GOT3 (cell line): ENCODE results near the gene DCAF7.

ENCODE experiments used
- DNase-seq: peaks from one replicate; lab custom pipeline; 2025; ENCODE audit warnings: mixed read lengths; lab: John Stamatoyannopoulos, UW

The DCAF7 gene, protein sequence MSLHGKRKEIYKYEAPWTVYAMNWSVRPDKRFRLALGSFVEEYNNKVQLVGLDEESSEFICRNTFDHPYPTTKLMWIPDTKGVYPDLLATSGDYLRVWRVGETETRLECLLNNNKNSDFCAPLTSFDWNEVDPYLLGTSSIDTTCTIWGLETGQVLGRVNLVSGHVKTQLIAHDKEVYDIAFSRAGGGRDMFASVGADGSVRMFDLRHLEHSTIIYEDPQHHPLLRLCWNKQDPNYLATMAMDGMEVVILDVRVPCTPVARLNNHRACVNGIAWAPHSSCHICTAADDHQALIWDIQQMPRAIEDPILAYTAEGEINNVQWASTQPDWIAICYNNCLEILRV

DNA sequence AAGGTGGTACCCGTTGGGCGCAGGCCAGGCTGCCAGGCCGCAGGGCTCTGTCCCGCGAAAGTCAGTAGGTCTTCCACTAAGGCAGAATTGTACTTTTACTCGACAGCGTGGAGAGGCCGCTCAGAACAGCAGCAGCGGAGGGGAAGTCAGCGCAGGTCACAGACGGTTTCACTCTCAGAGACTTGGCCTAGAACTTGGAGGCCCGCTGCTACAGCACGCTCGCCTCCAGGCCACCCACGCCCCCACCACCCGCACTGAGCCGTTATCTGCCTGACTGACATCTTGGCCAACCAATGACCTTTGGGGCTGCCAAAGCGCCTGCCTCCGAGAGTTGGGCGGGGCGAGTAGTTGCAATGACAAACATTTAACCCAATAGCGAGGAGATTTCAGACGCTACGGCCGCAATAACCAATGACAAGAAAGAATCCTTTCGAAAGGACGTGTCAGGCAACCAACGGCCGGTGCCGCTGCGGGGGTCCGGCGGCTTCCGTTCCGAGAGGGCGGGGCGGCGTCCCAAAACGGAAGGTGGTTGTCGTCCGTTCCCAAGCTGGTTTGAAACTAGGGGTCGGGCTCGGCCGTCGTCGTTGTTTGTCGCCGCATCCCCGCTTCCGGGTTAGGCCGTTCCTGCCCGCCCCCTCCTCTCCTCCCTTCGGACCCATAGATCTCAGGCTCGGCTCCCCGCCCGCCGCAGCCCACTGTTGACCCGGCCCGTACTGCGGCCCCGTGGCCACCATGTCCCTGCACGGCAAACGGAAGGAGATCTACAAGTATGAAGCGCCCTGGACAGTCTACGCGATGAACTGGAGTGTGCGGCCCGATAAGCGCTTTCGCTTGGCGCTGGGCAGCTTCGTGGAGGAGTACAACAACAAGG, at the start of gene DCAF7:
DCAF7 (plus strand) TSS at position 532 of the 871 bp plus-strand sequence; CDS start at position 733, 201 bp downstream.
- peak; percentile 96 for DNase-seq

DNA sequence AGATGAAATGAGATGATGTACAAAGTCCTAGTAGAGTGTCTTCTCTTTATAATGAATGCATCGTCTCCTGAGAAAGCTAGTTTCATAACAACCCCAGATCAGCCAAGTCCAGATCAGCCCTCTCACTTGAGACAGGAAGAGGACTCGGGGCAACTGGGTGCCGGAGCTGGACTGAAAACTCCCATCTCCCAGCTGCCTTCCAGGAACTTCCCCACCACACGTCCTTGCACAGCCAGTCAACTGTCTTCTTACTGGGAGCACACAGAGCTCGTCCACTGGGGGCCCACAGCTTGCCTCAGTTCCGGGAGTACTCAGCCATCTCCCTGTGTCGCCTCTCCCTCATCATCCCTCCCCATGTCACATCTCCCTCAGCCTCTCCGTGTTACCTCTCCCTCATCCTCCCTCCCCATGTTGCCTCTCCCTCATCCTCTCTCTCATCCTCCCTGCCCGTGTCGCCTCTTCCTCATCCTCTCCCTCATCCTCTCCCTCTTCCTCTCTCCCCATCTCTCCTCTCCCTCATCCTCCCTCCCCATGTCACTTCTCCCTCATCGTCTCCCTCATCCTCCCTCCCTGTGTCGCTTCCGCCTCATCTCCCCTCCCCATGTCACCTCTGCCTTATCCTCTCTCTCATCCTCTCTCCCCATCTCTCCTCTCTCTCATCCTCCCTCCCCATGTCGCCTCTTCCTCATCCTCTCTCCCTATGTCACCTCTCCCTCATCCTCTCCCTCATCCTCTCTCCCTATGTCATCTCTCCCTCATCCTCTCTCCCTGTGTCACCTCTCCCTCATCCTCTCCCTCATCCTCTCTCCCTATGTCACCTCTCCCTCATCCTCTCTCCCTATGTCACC, 49.5 kb upstream of the DCAF7 start:
- no peak for DNase-seq

GRCh38 chr17:63503341-63503705, 47.0 kb upstream of the DCAF7 start:
- DNase-seq: no peak

GRCh38 chr17:63504261-63504660, 46.0 kb upstream of the DCAF7 start:
- DNase-seq: no peak

GRCh38 chr17:63505341-63505740, 44.9 kb upstream of the DCAF7 start:
- no peak for DNase-seq

DNA sequence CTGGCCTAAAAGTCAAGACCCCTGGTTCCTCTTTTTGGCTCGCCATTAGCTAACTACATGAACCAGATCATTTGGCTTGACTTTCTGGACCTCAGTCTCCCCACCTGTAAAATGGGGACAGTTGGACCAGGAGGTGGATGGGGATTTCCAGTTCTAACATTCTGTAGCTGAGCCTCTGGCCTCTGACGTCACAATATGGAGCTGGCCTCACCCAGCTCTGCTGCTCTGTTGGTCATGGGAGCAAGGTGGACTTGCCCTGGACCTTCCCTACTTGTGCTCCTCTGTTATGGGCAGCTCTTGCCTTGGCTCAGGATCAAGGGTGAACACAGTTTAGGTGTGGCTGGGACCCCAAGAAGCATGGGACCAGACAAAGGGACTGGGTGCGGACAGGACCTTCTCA, 43.6 kb upstream of the DCAF7 start:
- DNase-seq: no peak

GRCh38 chr17:63511331-63511730, 38.9 kb upstream of the DCAF7 start:
- no peak for DNase-seq

- DNase-seq: no peak
Measured at GRCh38 chr17:63512388-63512787, 37.9 kb upstream of the DCAF7 start.

GRCh38 chr17:63512896-63513644, 37.2 kb upstream of the DCAF7 start:
- no peak for DNase-seq

DNA sequence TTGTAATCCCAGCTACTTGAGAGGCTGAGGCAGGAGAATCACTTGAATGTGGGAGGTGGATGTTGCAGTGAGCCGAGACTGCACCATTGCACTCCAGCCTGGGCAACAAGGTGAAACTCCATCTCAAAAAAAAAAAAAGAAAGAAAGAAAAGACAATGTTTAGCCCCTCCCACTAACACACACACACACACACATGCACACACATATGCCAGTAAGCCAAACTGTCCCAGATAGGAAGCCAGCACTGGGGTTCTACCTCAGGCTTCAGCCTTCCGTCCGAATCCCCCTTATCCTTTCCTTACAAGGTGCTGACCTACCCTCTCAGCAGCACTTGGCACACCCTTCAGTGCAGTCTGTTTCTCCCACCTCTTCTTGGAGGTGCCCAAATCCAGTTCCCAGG, 35.8 kb upstream of the DCAF7 start:
- DNase-seq: no peak

DNA sequence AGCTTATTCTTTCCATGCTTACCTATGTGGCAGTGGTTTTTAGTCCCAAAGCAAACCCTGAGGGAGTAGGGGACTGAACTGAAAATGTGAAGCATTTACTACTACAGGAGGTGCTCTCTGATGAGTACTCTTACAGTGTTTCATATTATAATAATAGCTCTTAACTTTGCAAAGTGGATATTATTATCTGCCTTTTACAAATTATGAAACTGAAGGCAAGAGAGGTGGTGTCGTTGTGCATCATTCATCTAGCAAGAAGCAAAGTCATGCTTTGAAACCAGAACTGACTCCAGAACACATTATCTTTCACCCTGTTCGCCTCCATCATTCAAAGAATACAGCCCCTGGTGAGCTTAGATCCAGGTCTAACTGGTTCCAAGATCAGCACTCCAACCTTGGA, 35.3 kb upstream of the DCAF7 start:
- no peak for DNase-seq

DNA sequence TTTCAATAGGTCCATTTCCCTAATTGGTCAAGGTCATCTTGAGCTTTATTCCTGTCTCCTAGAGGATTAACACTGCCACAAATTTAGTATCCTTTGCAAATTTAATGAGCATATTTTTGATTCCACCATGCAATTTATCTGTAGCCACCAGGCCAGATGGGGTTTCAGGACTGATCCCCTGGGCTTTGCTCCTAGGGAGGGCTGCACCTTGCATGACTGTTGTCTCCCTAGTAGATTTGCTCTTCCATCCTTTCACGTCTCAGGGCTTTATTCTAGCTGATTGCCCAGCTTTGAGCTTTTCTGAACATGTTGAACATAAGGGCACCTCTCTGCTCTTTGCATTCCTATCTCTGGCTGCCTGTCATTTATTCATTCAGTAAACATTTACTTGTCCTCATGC, 34.9 kb upstream of the DCAF7 start:
- no peak for DNase-seq

GRCh38 chr17:63516910-63517824, 33.1 kb upstream of the DCAF7 start:
- no peak for DNase-seq

DNA sequence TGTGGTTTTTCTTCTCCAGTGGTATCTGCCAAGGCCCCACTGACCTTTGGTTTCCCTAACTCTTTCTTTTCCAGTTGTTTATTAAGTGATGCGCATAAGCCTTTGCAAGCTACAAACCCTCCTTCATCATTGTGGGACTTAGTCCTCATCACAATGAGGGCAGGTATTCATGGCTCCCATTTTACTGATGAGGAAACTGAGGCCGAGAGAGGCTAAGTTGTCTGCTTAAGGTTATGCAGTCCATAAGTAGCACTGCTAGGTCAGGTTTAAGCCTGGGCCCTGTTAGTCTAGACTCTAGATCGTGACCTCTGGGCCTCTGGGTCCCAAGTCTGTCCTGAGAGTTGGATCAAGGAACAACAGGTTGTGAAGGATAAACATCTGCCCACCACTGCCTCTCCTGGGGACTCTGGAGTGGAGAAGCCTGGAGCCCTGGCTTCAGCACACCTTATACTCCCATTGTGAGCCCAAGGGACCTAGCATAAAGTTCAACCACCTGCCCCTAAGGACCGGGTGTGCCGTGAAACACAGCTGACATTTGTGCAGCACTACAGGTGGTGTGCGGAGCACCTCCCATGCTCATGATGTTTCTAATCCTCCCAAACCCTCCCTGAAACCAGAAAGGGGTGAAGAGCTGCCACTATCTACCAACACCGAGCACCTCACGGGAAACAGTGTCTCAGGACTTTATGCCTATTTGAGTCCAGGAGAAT, 32.3 kb upstream of the DCAF7 start:
- DNase-seq: no peak

DNA sequence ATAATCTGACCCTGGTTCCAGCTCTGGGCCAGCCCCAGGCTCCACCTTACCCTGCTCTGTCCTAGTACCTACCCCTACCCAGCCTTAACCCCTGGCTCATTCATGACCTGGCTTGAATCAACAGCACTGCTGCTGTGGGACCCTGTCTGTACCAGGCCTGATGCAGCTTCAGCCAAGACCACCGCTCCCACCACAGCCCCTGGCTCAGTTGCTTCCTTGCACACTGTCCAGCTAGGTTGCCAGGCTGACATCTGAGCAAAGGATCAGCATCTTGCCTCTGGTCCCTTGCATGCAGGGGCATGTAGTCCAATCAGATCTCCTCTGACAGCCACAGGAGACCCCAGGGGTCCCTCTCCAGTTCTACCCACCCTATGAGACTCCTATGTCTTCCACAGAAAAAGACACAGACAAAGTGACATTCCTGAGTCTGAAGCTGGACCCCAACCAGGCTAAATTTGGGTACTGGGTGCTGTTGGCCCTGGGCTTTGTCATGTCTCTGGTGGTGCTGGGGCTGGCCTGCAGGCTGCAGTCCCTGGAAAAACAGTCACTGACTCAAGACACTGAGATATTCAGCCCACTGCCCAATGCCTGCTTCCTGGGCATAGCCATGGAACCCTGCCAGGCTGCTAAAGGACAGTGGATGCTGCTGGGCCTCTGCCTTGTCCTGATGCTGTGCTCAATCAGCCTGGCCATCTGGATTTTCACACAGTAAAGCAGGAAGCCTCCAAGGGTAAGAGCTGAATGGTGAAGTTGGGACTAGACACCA, 31.0 kb upstream of the DCAF7 start:
- DNase-seq: no peak

- DNase-seq: no peak
Measured at GRCh38 chr17:63519972-63520882, 30.1 kb upstream of the DCAF7 start.

GRCh38 chr17:63523253-63523855, 26.9 kb upstream of the DCAF7 start, which contains the start of gene KCNH6:
Gene KCNH6, plus strand, starts transcription at chr17:63523358. Its CDS starts 56 bp downstream, at chr17:63523414.
- DNase-seq: no peak
